NCI-H526 (cell line): ENCODE results near the gene NANOGP8.
"Not testable (repeated sequence)": the region's sequence is repeated elsewhere in the genome, so short reads cannot be mapped to it uniquely, and the experiment has no call there.

Experiments used
- DNase-seq, 2 experiments: peaks; one replicate each; lab custom pipeline; 2025; lab: John Stamatoyannopoulos, UW

NANOGP8 gene

GRCh38 chr15:35092846-35093245 lies 7.8 kb upstream of the NANOGP8 start:
- no peak for DNase-seq

GRCh38 chr15:35092311-35092710 lies 7.2 kb upstream of the NANOGP8 start:
- no peak for DNase-seq

GRCh38 chr15:35090104-35090807 lies 5.2 kb upstream of the NANOGP8 start:
- DNase-seq = no peak

- DNase-seq = no peak
Measured at GRCh38 chr15:35089551-35089950, 4.5 kb upstream of the NANOGP8 start.

- no peak for DNase-seq
Measured at GRCh38 chr15:35088329-35088728, 3.2 kb upstream of the NANOGP8 start.

GRCh38 chr15:35087759-35088158 lies 2.7 kb upstream of the NANOGP8 start:
- no peak for DNase-seq

GRCh38 chr15:35082371-35083348 lies 2.4 kb downstream of the NANOGP8 start:
- not testable (repeated sequence) for DNase-seq

GRCh38 chr15:35081626-35082365 lies 3.3 kb downstream of the NANOGP8 start:
- not testable (repeated sequence) for DNase-seq

GRCh38 chr15:35080226-35080625 lies 4.9 kb downstream of the NANOGP8 start:
- no peak for DNase-seq

GRCh38 chr15:35078221-35078915 lies 6.7 kb downstream of the NANOGP8 start:
- peak; percentile 18 to 73 for DNase-seq

- DNase-seq = no peak
Measured at GRCh38 chr15:35071106-35071505, 14.0 kb downstream of the NANOGP8 start.

GRCh38 chr15:35068846-35069475 lies 16.1 kb downstream of the NANOGP8 start:
- DNase-seq = no peak

- DNase-seq = no peak
Measured at GRCh38 chr15:35067496-35068347, 17.4 kb downstream of the NANOGP8 start.

GRCh38 chr15:35066094-35066493 lies 19.0 kb downstream of the NANOGP8 start:
- DNase-seq = no peak

- no peak for DNase-seq
Measured at GRCh38 chr15:35064576-35065190, 20.4 kb downstream of the NANOGP8 start.

GRCh38 chr15:35062738-35063099 lies 22.4 kb downstream of the NANOGP8 start:
- DNase-seq = no peak

GRCh38 chr15:35061825-35062737 lies 23.0 kb downstream of the NANOGP8 start:
- no peak for DNase-seq

- no peak for DNase-seq
Measured at GRCh38 chr15:35061161-35061824, 23.8 kb downstream of the NANOGP8 start.
